ENCODE measurements around the gene CEND1. TPM values are rescaled to one million over a fixed set of nuclear protein-coding genes. Genes with fewer than 3 reads are reported as not detected.

CEND1 gene
- total and polyA plus RNA-seq, 2 of the 4 experiments (the other 2 are of a cell fraction): 0.90 to 4.0 TPM

DNA sequence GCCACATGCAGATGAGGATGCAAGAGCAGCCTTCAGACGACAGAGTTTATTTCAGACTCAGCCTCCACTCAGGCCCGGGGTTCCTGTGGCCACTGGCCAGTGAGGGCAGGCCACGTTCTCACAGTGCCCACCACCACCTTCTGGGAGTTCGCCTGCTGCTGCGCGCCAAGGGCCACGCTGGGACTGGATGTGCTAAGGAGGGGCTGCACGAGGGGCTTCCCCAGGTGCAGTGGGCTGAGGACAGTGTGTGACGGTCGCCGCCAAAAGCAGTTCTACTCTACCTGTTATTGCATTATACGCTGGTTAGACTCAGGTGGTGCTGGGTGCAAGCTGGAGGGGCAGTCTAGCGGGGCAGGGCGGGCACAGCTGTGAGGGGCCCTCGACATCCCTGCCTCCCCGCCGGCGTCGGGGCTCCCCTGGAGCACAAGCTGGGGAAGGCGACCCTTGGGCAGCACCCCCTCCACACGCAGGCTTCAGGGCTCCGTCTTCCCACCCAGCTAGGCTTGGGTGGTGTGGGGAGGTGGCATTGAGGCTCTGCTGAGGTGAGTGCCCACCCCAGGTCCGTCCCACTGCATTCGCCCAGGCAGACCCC, 2.7 kb downstream of the CEND1 start:
- Histone ChIP-seq H4K5ac (ENCODE audit: low read depth, low read length) (no peak overlapping the region), H3K27ac (ENCODE audit: insufficient read depth, low read length) (no peak overlapping the region), H2AK5ac (ENCODE audit: low read depth, low read length) (no peak overlapping the region), H4K20me1 (ENCODE audit: insufficient read depth, low read length) (peaks cover 9% of the 10 kb centered on the region), H3K36me3 (ENCODE audit: control insufficient read depth, insufficient read depth, low read length) (peaks cover 8% of the 10 kb centered on the region; the same call in 1 of the 2 replicates), H4K91ac (ENCODE audit: insufficient read depth, low read depth, low read length) (no peak overlapping the region), H3K4me2 (ENCODE audit: low read depth, low read length) (no peak overlapping the region), H3K9me1 (ENCODE audit: insufficient read depth, low read length) (no peaks in the 10 kb centered on the region), H2BK15ac (ENCODE audit: low read depth, low read length) (no peak overlapping the region), H3K4me3 (ENCODE audit: insufficient read depth, low read depth, low read length) (no peak overlapping the region), H3K56ac (ENCODE audit: extremely low read depth, insufficient read depth, low read length) (no peak overlapping the region), H3K79me1 (ENCODE audit: low read depth in 1 of 2, low read length in 2 of 2) (peaks cover 0 to 12% of the 10 kb centered on the region in 2 experiments; a peak in 2 of 4 replicates), H3K23ac (ENCODE audit: low read depth, low read length) (no peak overlapping the region), H3K18ac (ENCODE audit: low read depth, low read length) (no peak overlapping the region), H3K9ac (ENCODE audit: low read depth, low read length) (no peak overlapping the region), H3K9me3 (ENCODE audit: control insufficient read depth, insufficient read depth, low read length) (no peaks in the 10 kb centered on the region), H2BK20ac (ENCODE audit: low read depth, low read length) (no peak overlapping the region), H3K4ac (ENCODE audit: low read depth, low read length) (no peak overlapping the region), H4K8ac (ENCODE audit: low read depth in 2 of 2, low read length in 2 of 2) (no peak overlapping the region), H2BK120ac (ENCODE audit: low read depth, low read length) (no peak overlapping the region), H2BK5ac (ENCODE audit: low read depth, low read length, poor library complexity, severe bottlenecking) (no peak overlapping the region), H3K14ac (replicated peaks; ENCODE audit: low read depth, low read length) (no peak overlapping the region), H3K27me3 (ENCODE audit: control insufficient read depth, insufficient read depth, low read length) (no peaks in the 10 kb centered on the region), H3K4me1 (ENCODE audit: control insufficient read depth, insufficient read depth, low read length) (peaks cover 11% of the 10 kb centered on the region), H2AFZ (replicated peaks; ENCODE audit: low read length, poor library complexity) (peak overlapping the region; percentile 14), H2AK9ac (replicated peaks; ENCODE audit: low read depth, low read length, poor library complexity) (peak overlapping the region; percentile 1)
- ATAC-seq (ENCODE audit: low read depth) (no peak), DNase-seq (no peak)
- BruUV-seq (replicated peaks): no TSS peak
- intact Hi-C loops (cut with micrococcal nuclease): no loop called here
- CTCF ChIA-PET: no interaction called here
- dilution Hi-C loops (cut with HindIII; ENCODE audit: low sequenced_read_pairs, unreplicated experiment): no loop called here
- POLR2A ChIA-PET (ENCODE audit: unreplicated experiment): no interaction called here
- TF ChIP-seq BHLHE40 (IDR thresholded peaks at IDR 0.05; ENCODE audit: low read depth, low read length): no peak
- no peak for TF ChIP-seq CHD1 (IDR thresholded peaks at IDR 0.05; ENCODE audit: low read depth, low read length)
- TF ChIP-seq RCOR1 (IDR thresholded peaks at IDR 0.05; ENCODE audit: insufficient replicate concordance, low read length): no peak
- no peak for TF ChIP-seq RAD21 (IDR thresholded peaks at IDR 0.05; ENCODE audit: low read length)
- TF ChIP-seq RFX5 (IDR thresholded peaks at IDR 0.05; ENCODE audit: low read depth, low read length): no peak
- 92% methylated on average over 5 of the region's 24 CpGs; no CpG with 5 or more reads in 1 of the 2 experiments for WGBS, 2 experiments (ENCODE audit: extremely low coverage in 2 of 2, insufficient read length in 1 of 2)
- in situ Hi-C loops (cut with MboI; ENCODE audit: low sequenced_read_pairs): no loop called here

Data from IMR-90 (cell line).